Dendritic cell treated with granulocyte-macrophage colony-stimulating factor and Interleukin-4, amounts not matched to agents 40 ng/mL and 50 ng/mL, for 4 days (primary cell): Measurements from ENCODE around the gene ARSH.
"Not testable (repeated sequence)": the region's sequence is repeated elsewhere in the genome, so short reads cannot be mapped to it uniquely, and the experiment has no call there.

Experiments
- H3K27ac Mint-ChIP-seq: one replicate; pipeline ENCODE4 v1.8.0; 2022; ENCODE audit warnings: mild to moderate bottlenecking, mixed read lengths
- H3K27me3 Mint-ChIP-seq: one replicate; pipeline ENCODE4 v1.8.0; 2022; ENCODE audit warnings: mild to moderate bottlenecking, mixed read lengths
- H3K36me3 Mint-ChIP-seq: one replicate; pipeline ENCODE4 v1.8.0; 2022; ENCODE audit warnings: low read depth, mixed read lengths
- H3K4me1 Mint-ChIP-seq: one replicate; pipeline ENCODE4 v1.8.0; 2022; ENCODE audit warnings: low read depth, mixed read lengths
- H3K4me3 Mint-ChIP-seq: one replicate; pipeline ENCODE4 v1.8.0; 2022; ENCODE audit warnings: mild to moderate bottlenecking, moderate library complexity, mixed read lengths
- H3K9me3 Mint-ChIP-seq: one replicate; pipeline ENCODE4 v1.8.0; 2022; ENCODE audit warnings: mixed read lengths
- intact Hi-C: fragments of 100-400 bp; cut with micrococcal nuclease; formaldehyde crosslinking; loops from one replicate; pipeline ENCODE4 v1.15.0; 2022

ARSH gene

GRCh38 chrX:2984342-2984741 lies 22.0 kb upstream of the ARSH start:
- Mint-ChIP-seq H3K4me3 (no peak overlapping the region), H3K9me3 (no peaks in the 10 kb centered on the region), H3K27ac (no peak overlapping the region), H3K36me3 (no peaks in the 10 kb centered on the region), H3K4me1 (no peaks in the 10 kb centered on the region), H3K27me3 (no peaks in the 10 kb centered on the region)
- intact Hi-C loops: no loop called here

DNA sequence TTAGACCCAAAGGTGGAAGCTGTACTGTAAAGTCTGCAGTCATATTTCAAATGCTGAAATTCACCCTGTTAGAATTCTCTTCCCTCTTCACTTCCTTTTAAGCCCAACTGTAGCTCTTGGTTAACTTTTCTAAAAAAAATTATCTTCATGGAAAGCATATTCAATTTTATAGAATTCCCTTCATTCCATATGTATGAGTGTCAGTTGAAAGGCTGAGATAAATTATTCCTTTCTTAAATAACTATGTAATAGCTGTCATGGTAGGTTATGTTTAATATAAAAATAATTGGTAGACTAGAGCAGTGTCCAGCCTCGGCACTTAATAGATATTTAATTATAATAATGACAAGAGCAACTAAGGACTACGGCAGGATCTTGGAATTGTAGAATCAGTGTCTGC lies 16.8 kb upstream of the ARSH start:
- no peaks in the 10 kb centered on the region for H3K27me3 Mint-ChIP-seq
- H3K27ac Mint-ChIP-seq: no peak overlapping the region
- H3K36me3 Mint-ChIP-seq: no peaks in the 10 kb centered on the region
- no peak overlapping the region for H3K4me3 Mint-ChIP-seq
- no peaks in the 10 kb centered on the region for H3K4me1 Mint-ChIP-seq
- H3K9me3 Mint-ChIP-seq: no peaks in the 10 kb centered on the region
- intact Hi-C loops: no loop called here

- no peak overlapping the region for H3K27ac Mint-ChIP-seq
- no peaks in the 10 kb centered on the region for H3K4me1 Mint-ChIP-seq
- H3K9me3 Mint-ChIP-seq: peaks cover 6% of the 10 kb centered on the region
- no peaks in the 10 kb centered on the region for H3K27me3 Mint-ChIP-seq
- H3K36me3 Mint-ChIP-seq: no peaks in the 10 kb centered on the region
- intact Hi-C loops: no loop called here
- no peak overlapping the region for H3K4me3 Mint-ChIP-seq
Measured at GRCh38 chrX:3010532-3010931, 4.2 kb downstream of the ARSH start.

- peaks cover 6% of the 10 kb centered on the region for H3K9me3 Mint-ChIP-seq
- intact Hi-C loops: no loop called here
- H3K36me3 Mint-ChIP-seq: no peaks in the 10 kb centered on the region
- H3K27me3 Mint-ChIP-seq: no peaks in the 10 kb centered on the region
- H3K27ac Mint-ChIP-seq: no peak overlapping the region
- H3K4me1 Mint-ChIP-seq: no peaks in the 10 kb centered on the region
- no peak overlapping the region for H3K4me3 Mint-ChIP-seq
Measured at GRCh38 chrX:3017492-3017891, 11.1 kb downstream of the ARSH start.

GRCh38 chrX:3024176-3024575 lies 17.8 kb downstream of the ARSH start:
- H3K27me3 Mint-ChIP-seq: peaks cover 2% of the 10 kb centered on the region
- no peak overlapping the region for H3K27ac Mint-ChIP-seq
- no peaks in the 10 kb centered on the region for H3K9me3 Mint-ChIP-seq
- no peak overlapping the region for H3K4me3 Mint-ChIP-seq
- H3K36me3 Mint-ChIP-seq: no peaks in the 10 kb centered on the region
- intact Hi-C loops: no loop called here
- H3K4me1 Mint-ChIP-seq: peaks cover 4% of the 10 kb centered on the region

DNA sequence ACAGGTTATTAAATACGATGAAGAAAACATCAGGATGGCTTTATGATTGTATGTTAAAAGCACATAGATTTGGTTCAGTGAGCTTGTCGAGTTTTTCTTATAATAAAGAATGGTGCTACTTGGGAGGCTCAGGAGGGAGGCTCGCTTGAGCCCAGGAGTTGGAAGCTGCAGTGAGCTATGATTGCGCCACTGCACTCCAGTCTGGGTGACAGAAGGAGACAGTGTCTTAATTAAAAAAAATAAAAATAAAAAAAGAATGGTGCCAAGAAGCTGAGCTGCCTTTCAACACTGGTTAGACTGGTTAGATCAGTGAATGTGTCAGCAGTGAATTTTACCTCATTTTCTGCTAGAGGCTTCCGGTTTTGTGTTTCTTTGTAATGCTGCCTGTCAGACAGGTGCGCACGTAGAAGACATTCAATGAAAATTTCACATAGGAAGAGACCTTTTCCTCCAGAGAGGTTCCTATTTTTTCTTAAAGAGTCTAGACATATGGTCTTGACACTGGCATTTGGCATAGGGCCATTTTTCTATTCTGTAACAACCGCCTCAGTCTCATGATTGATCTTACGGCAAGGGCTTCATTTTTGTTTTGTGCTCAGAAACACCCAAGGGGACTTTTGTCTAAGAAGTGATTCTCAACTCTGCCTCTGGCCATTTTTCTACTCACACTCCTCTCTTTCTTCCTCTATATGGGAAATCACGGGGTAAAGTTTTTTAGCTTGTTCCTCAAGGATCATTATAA lies 19.9 kb downstream of the ARSH start:
- Mint-ChIP-seq H3K27ac (no peak overlapping the region), H3K36me3 (no peaks in the 10 kb centered on the region), H3K4me1 (peaks cover 5% of the 10 kb centered on the region), H3K27me3 (peaks cover 2% of the 10 kb centered on the region), H3K4me3 (no peak overlapping the region), H3K9me3 (no peaks in the 10 kb centered on the region)
- intact Hi-C loops: no loop called here

GRCh38 chrX:3029129-3029528 lies 22.8 kb downstream of the ARSH start:
- H3K27ac Mint-ChIP-seq: no peak overlapping the region
- H3K27me3 Mint-ChIP-seq: peaks cover 2% of the 10 kb centered on the region
- H3K4me1 Mint-ChIP-seq: peaks cover 5% of the 10 kb centered on the region
- no peaks in the 10 kb centered on the region for H3K9me3 Mint-ChIP-seq
- H3K36me3 Mint-ChIP-seq: no peaks in the 10 kb centered on the region
- H3K4me3 Mint-ChIP-seq: no peak overlapping the region
- intact Hi-C loops: no loop called here

- Mint-ChIP-seq H3K27me3 (no peaks in the 10 kb centered on the region), H3K4me1 (no peaks in the 10 kb centered on the region)
- intact Hi-C loops: no loop called here
Measured at GRCh38 chrX:3037218-3037617, 30.9 kb downstream of the ARSH start.

DNA sequence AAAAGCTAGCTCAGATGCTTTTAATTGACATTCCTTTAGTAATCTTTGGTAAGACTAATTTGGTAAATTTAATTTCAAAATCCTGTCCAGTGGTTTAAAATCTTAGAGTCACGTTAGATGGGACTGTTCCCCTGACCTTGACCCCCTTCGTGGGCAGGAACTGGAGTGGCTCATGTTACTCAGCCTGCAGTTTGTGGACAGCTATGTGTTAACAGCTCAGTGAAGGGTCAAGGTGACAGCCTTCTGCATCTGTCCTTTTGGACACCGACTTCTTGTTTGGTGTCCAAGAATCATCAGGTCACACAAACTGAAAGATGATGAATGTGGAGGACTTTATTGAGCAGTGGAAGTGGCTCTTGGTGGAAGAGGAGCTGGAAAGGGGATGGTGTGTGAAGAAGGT lies 37.9 kb downstream of the ARSH start:
- Mint-ChIP-seq H3K9me3 (no peaks in the 10 kb centered on the region), H3K27me3 (no peaks in the 10 kb centered on the region), H3K4me3 (no peak overlapping the region), H3K27ac (no peak overlapping the region), H3K36me3 (no peaks in the 10 kb centered on the region), H3K4me1 (no peaks in the 10 kb centered on the region)
- intact Hi-C loops: no loop called here

More at GRCh38 chrX:3037218-3037617, 30.9 kb downstream of the ARSH start:
- no peak overlapping the region for H3K27ac Mint-ChIP-seq
- no peak overlapping the region for H3K4me3 Mint-ChIP-seq
- H3K36me3 Mint-ChIP-seq: no peaks in the 10 kb centered on the region
- H3K9me3 Mint-ChIP-seq: no peaks in the 10 kb centered on the region

GRCh38 chrX:3044671-3045070 lies 38.3 kb downstream of the ARSH start:
- no peak overlapping the region for H3K27ac Mint-ChIP-seq
- no peak overlapping the region for H3K4me3 Mint-ChIP-seq
- H3K4me1 Mint-ChIP-seq: no peaks in the 10 kb centered on the region
- H3K36me3 Mint-ChIP-seq: no peaks in the 10 kb centered on the region
- intact Hi-C loops: no loop called here
- H3K27me3 Mint-ChIP-seq: no peaks in the 10 kb centered on the region
- H3K9me3 Mint-ChIP-seq: no peaks in the 10 kb centered on the region

DNA sequence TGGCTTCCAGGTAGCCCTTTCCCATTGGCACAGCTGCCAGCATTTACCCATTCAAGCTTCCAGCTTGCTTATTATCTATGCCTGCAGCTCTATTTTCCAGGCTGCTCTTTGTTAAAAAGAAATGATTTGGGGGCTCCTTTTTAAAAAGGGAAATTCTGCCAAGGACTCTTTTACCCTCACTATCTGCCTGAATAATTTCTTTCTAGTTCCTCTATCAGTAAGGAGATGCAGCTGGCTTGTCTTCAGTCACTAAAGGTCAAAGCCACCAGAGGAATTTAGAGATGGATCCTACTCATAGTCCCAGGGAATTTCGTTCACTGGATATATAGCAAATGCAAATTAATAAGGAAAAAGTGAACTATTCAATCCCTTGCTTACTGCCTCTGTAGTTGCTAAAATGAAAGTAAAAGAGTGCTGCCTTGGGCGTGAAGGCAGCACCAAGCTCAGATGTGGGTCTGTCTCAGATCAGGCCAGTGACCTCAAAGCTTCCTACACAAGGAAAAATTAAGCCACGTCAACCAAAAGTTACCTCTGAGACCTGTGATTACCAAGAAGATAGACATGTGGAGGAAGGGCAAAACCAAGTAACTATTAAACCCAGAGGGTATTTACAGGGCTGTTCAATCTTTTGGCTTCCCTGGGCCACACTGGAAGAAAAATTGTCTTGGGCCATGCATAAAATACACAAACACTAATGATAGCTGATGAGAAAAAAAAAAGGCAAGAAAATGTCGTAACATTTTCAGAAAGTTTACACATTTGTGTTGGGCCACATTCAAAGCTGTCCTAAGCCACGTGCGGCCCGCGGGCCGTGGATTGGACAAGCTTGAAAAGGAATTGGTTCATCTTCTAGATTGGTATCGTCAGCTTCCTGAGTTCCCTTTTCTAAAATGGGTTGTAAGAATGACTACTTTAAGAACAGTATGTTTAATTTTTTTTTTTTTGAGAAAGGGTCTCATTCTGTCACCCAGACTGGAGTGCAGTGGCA lies 40.2 kb downstream of the ARSH start:
- Mint-ChIP-seq H3K36me3 (no peaks in the 10 kb centered on the region), H3K4me1 (no peaks in the 10 kb centered on the region), H3K4me3 (no peak overlapping the region), H3K27me3 (no peaks in the 10 kb centered on the region), H3K9me3 (no peaks in the 10 kb centered on the region), H3K27ac (no peak overlapping the region)
- intact Hi-C loops: no loop called here

- H3K36me3 Mint-ChIP-seq, H3K27ac Mint-ChIP-seq, H3K4me1 Mint-ChIP-seq, H3K4me3 Mint-ChIP-seq, intact Hi-C loops, H3K27me3 Mint-ChIP-seq, H3K9me3 Mint-ChIP-seq: not testable (repeated sequence)
Measured at GRCh38 chrX:3050523-3051175, 44.3 kb downstream of the ARSH start.

GRCh38 chrX:3052860-3053259 lies 46.5 kb downstream of the ARSH start:
- intact Hi-C loops: no loop called here
- H3K9me3 Mint-ChIP-seq: no peaks in the 10 kb centered on the region
- H3K36me3 Mint-ChIP-seq: no peaks in the 10 kb centered on the region
- no peaks in the 10 kb centered on the region for H3K27me3 Mint-ChIP-seq
- no peak overlapping the region for H3K4me3 Mint-ChIP-seq
- no peak overlapping the region for H3K27ac Mint-ChIP-seq
- H3K4me1 Mint-ChIP-seq: no peaks in the 10 kb centered on the region

DNA sequence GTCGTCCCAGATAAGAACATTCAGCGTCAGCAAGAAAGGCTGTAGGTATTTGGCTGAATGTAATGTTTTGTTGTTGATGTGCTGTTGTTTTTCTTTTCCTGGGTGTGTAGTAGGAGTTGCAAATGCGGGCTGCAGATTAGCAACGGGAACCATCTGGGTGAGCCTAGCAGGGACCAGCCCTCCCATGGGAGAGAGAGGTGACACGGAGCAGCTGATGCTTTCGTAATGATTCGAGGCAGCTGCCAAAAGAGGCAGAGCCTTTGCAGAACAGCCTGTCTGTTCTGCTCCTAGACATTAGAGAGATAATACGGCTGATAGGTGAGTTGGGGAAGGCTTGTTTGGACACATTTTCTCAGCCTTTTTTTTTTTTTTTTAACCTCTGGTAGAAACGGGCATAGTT lies 60.2 kb downstream of the ARSH start:
- H3K36me3 Mint-ChIP-seq: no peaks in the 10 kb centered on the region
- H3K27ac Mint-ChIP-seq: no peak overlapping the region
- intact Hi-C loops: no loop called here
- no peaks in the 10 kb centered on the region for H3K9me3 Mint-ChIP-seq
- no peak overlapping the region for H3K4me3 Mint-ChIP-seq
- peaks cover 1% of the 10 kb centered on the region for H3K27me3 Mint-ChIP-seq
- H3K4me1 Mint-ChIP-seq: no peaks in the 10 kb centered on the region
